ENCODE data around the gene TSACC.

GRCh38 chr1:156391366-156391677 lies 53.0 kb downstream of the TSACC start:
- TF ChIP-seq, protein P1, sequence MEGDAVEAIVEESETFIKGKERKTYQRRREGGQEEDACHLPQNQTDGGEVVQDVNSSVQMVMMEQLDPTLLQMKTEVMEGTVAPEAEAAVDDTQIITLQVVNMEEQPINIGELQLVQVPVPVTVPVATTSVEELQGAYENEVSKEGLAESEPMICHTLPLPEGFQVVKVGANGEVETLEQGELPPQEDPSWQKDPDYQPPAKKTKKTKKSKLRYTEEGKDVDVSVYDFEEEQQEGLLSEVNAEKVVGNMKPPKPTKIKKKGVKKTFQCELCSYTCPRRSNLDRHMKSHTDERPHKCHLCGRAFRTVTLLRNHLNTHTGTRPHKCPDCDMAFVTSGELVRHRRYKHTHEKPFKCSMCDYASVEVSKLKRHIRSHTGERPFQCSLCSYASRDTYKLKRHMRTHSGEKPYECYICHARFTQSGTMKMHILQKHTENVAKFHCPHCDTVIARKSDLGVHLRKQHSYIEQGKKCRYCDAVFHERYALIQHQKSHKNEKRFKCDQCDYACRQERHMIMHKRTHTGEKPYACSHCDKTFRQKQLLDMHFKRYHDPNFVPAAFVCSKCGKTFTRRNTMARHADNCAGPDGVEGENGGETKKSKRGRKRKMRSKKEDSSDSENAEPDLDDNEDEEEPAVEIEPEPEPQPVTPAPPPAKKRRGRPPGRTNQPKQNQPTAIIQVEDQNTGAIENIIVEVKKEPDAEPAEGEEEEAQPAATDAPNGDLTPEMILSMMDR (IDR thresholded peaks at IDR 0.05; ENCODE audit: low read length), result no peak
- no peak for TF ChIP-seq EZH2 (optimal IDR thresholded peaks at IDR 0.05; ENCODE audit: low read depth, low read length)
